ENCODE results near the gene TNIP2.
A peak's percentile ranks its signal among the peaks of the same experiment; 100 is the strongest.

Gene TNIP2, protein sequence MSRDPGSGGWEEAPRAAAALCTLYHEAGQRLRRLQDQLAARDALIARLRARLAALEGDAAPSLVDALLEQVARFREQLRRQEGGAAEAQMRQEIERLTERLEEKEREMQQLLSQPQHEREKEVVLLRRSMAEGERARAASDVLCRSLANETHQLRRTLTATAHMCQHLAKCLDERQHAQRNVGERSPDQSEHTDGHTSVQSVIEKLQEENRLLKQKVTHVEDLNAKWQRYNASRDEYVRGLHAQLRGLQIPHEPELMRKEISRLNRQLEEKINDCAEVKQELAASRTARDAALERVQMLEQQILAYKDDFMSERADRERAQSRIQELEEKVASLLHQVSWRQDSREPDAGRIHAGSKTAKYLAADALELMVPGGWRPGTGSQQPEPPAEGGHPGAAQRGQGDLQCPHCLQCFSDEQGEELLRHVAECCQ

GRCh38 chr4:2755821-2756690 lies at the start of gene TNIP2:
Gene TNIP2 (minus strand): TSS chr4:2756336. CDS start chr4:2756289, 47 bp downstream.
- peak; percentile 51 for DNase-seq (ENCODE audit: low read depth)

- DNase-seq (ENCODE audit: low read depth) = no peak
Measured at GRCh38 chr4:2804973-2805501, 48.9 kb upstream of the TNIP2 start.

DNA sequence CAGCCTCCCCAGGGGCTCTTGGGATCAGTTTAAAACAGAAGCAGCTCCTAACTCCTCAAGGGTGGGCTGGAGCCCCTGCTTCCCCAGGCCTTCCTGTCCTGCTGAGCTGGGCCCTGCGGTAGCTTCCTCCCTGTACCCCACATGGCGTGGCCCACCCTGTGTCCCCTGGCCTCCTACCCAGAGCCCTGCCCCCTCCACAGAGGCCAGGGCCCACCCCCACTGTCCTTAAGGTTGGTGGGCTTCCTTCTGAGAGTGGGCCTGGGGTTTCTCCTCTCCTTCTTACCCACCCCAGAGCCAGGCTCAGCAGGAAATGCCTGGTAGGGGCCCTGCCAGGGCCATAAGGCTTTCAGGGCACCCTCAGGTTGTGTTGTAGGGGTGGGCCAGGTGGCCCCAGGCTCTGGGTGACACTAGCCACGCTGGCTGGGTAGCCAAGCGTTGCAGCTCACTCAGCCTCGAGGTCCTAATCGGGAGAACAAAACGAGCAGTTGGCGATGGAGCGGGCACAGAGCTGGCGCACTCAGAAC lies 48.4 kb upstream of the TNIP2 start:
- DNase-seq (ENCODE audit: low read depth) = no peak

DNA sequence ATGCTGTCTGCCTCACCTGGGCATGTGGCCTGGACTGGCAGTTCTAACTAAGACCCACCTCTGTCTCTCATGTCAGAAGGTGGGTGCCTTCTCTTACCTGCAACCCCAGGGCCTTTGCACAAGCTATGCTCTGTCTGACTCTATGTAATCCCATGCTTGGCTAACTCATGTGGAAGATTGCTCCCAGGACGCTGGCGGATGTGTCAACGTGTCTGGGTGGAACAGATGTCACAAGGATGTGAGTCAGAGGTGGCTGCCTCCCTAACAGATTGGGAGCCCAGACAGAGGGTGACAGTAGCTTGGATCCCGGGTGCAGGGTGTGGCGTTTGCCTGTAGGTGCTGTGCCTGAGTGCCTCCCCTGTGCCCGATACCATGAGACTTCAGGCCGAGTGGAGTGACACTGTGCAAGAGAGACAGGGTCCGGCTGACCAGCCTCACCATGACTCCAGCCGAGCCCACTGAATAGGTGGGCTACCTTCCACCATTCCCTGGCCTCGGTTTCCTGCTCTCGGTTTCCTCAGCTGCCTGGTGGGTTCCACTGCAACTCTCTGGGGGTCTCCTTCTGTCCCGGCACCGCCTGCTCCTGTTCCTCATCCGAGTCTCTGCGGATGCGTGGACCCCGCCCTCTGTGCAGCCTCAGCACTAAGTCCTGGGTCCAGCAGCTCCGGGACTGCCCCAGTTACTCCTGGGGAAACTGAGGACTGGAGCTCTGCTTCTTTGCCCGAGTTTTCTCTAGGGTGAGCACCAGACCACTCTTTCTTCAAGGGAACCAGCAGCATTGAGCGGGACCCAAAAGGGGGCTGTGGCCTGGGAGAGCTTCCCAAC lies 47.7 kb upstream of the TNIP2 start:
- no peak for DNase-seq (ENCODE audit: low read depth)

DNA sequence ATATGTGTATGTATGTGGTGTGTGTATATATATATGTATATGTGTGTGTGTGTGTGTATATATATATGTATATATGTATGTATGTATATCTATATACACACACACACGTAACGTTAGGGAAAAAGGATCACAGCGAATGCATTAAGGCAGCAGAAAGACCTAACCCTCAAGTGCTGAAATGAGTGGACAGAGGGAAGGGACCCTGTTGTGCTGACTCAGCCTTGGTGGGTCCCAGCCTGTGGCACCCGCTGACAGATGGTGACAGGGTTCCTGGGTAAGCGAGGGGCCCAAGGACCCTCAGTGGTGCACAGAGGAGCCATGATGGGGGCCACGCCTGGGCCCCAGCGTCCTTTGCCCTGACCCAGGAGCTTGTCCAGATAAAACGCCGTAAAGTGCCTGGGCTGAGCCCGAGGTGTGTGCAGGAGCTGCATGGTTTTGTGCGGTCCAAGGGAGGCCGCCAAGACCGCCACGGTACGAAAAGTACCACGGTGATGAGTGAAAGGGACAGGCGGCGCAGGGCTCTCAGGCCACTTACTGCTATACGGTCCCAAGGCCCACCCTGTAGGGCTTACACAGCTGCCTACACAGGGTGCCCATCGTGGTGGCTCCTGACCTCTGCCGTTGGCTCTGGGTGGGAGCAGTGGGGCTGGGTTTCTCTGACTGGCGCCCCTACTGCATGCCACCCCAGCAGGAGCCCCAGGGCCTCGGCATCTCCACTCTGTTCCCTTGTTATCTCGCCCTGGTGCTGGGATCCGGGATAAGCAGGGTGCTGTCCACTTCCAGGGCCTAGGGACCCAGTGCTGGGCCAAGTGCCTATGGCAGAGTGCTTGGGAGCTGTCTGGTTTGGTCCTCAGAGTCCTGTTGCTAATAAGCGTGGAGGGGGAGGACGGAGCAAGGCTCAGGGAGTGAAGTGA lies 46.7 kb upstream of the TNIP2 start:
- no peak for DNase-seq (ENCODE audit: low read depth)

- no peak for DNase-seq (ENCODE audit: low read depth)
Measured at GRCh38 chr4:2800691-2801596, 44.8 kb upstream of the TNIP2 start.

GRCh38 chr4:2799971-2800690 lies 44.0 kb upstream of the TNIP2 start:
- no peak for DNase-seq (ENCODE audit: low read depth)

DNA sequence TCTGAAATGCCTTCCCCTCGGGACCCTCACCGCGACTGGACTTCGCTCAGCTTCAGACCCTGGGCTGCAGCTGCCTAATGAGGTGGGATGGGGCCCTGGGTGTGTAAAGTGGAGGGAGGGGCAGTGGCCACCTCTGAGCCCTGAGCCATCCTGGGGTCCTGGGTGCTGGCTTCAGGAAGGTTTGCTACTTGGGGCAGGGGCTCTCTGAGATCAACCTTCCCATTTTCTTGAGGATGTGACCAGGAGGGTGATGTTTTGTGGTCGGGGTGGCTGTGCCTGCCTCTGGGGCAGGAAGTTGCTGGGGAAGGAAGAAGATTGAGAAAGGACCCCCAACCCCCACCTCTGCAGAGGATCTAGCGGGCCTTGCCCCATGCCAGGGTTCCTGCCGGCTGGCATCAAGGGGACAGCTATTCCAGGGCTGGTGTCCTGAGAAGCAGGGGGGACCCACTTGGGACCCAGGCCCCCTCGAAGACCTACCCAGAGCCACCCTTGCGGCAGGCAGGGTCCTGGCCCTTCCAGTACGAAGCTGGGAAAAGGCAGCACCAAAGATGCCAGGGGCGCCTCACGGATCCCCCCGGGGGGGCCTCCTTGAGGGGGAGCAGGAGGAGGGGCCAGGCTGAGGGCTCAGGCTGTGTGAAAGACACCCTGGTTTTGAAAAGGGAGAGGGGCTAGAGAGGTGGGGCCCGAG lies 43.2 kb upstream of the TNIP2 start:
- DNase-seq (ENCODE audit: low read depth) = no peak

- no peak for DNase-seq (ENCODE audit: low read depth)
Measured at GRCh38 chr4:2798399-2799223, 42.5 kb upstream of the TNIP2 start.

GRCh38 chr4:2797545-2798305 lies 41.6 kb upstream of the TNIP2 start:
- DNase-seq (ENCODE audit: low read depth) = no peak

DNA sequence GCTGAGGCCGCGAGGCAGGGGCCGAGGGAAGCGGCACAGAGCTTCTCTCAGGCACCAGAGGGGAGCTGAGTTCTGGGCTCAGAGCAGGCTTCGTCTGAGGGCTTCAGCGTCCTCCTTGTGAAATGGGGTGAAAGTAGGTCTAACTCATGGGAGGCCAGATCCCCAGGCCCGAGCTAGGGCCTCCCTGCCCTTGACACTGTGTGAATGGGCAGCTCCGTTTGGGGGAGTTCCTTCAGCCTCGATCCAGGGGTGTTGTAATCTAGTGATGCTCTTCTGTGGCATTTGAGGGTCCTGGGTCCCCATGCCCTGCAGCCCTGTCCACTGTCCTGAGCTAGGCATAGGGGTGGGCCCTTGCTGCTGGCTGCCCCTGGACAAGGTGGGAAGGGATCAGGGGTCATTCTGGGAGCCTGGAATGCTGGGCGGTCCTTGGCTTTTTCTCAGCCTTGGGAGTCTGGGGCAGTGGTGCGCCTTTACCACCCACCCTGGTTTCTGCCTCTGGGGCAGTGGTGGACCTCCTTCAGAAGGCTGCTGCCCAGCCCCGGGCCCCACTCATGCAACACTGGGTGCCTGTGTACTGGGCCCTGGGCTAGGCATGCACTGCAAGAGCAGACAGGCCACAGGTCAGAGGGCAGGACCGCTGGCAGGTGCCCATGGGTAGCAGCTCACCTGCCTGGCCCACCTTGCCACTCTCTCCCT lies 40.9 kb upstream of the TNIP2 start:
- DNase-seq (ENCODE audit: low read depth) = no peak

DNA sequence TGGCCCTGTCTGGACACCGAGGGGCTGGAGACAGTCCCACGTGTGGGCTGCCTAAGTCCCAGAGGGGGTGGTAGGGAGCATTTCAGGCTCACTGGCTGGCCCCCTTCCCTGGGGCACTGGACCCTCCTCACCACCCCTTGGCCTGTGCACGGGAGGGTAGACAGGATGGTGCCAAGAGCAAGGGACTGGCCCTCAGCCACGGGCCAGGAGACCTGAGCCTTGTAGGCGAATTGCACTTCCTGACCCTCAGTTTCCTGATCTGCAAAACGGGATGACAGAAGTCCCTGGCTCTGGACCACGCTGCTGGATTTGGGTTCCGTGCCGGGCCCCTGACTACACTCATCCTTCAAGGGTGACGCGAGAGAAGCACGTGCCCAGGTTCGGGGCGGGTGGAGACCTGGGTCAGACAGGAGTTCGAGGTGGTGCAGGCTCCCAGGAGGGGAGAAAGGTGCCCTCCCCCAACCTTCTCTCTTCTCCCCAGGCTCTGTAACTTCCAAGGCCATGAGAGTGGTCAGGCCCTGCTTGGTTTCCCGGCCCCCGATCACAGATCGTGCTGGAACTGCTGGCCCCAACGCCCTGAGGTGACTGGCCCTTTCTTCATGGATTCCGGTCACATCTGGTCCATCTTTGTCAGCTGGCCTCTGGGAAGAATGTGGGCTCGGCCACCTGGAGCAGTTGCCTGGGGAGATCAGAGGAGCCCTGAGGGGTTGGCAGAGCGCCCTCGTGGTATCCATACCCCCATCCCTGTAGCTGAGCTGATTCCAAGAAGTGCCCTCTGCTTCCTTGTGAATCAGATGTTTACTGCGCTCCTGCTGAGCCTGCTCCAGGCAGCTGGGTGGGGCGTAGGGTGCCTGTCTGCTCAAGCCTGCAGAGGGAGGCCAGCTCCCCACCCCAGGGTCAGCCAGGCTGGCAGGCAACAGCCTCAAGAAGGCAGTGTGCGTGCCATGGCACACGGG lies 40.0 kb upstream of the TNIP2 start:
- no peak for DNase-seq (ENCODE audit: low read depth)

GRCh38 chr4:2795300-2795892 lies 39.3 kb upstream of the TNIP2 start:
- DNase-seq (ENCODE audit: low read depth) = no peak

All from stimulated activated CD8-positive, alpha-beta memory T cell treated with anti-CD3 and anti-CD28 coated beads, Interleukin-7, amount 100 ng/mL, for 24 hours (primary cell).